Stimulated activated effector memory CD8-positive, alpha-beta T cell treated with anti-CD3 and anti-CD28 coated beads, Interleukin-12 subunit alpha, Interleukin-12 subunit beta, amount 100 ng/mL, for 72 hours (primary cell): ENCODE results near the gene PDZD2.

Source experiments
- ATAC-seq: fragments of 150-1000 bp; cut with Tn5 transposase; 2 replicates; pipeline ENCODE4 v1.10.0; 2021
- DNase-seq, 2 donors: peaks; one replicate each; pipeline ENCODE4 v3.0.0; 2021 to 2022; ENCODE audit warnings: low spot score in 2 of 2
- H3K27ac Mint-ChIP-seq: one replicate; pipeline ENCODE4 v1.8.0; 2022; ENCODE audit warnings: mild to moderate bottlenecking, mixed read lengths
- H3K36me3 Mint-ChIP-seq: one replicate; pipeline ENCODE4 v1.8.0; 2022; ENCODE audit warnings: mild to moderate bottlenecking, mixed read lengths
- H3K4me1 Mint-ChIP-seq: one replicate; pipeline ENCODE4 v1.8.0; 2022; ENCODE audit warnings: mixed read lengths
- H3K4me3 Mint-ChIP-seq: one replicate; pipeline ENCODE4 v1.8.0; 2022; ENCODE audit warnings: mild to moderate bottlenecking, mixed read lengths
- H3K9me3 Mint-ChIP-seq: one replicate; pipeline ENCODE4 v1.8.0; 2022; ENCODE audit warnings: mixed read lengths

PDZD2 gene

DNA sequence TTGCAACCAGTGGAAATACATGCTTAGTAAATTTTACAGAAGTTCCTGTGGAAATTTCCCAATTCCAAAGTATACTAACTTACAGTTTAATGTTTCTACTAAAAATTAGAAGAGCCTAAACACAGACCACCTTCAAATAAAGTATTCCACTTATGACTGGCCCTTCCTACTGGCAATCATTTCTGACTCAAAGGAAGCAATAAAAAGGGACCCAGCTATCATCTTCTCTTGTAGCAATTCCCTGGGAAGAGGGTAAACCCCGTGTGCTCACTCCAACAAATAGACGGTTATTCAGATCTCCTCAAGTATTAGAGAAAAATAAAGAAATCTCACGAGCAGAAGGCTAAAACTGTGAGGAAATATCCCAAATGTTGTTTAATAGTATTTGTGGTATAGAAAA is 491.9 kb downstream of the PDZD2 start:
- Mint-ChIP-seq H3K4me3 (no peak overlapping the region), H3K4me1 (peaks cover 66% of the 10 kb centered on the region), H3K27ac (peak overlapping the region; percentile 69), H3K36me3 (peaks cover 97% of the 10 kb centered on the region), H3K9me3 (no peaks in the 10 kb centered on the region)
- no peak for ATAC-seq
- no peak for DNase-seq

DNA sequence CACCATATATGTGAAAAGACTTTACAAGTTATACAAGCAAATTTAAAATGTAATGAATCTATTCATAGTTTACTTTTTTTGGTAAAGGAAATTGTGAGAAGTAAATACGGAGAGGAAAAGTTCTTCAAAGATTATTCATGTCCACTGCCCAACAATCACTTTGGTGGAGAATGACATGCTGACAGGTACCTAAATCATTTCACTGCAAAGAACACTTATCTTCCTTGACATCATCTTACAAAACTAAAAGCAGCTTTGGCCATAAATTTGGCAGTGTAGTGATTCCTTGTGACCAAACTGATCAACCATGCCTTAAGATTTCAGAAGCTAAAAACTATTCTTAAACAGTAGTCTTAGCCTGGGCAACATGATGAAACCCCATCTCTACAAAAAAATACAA is 492.7 kb downstream of the PDZD2 start:
- no peak for DNase-seq
- Mint-ChIP-seq H3K4me1 (peaks cover 59% of the 10 kb centered on the region), H3K36me3 (peaks cover 97% of the 10 kb centered on the region), H3K4me3 (no peak overlapping the region), H3K9me3 (no peaks in the 10 kb centered on the region), H3K27ac (no peak overlapping the region)
- no peak for ATAC-seq

GRCh38 chr5:32132757-32133156 is 493.8 kb downstream of the PDZD2 start:
- peak overlapping the region; percentile 60 for H3K27ac Mint-ChIP-seq
- H3K9me3 Mint-ChIP-seq, result no peaks in the 10 kb centered on the region

GRCh38 chr5:32135086-32135485 is 496.2 kb downstream of the PDZD2 start:
- Mint-ChIP-seq H3K27ac (peak overlapping the region; percentile 83), H3K36me3 (peaks cover 94% of the 10 kb centered on the region)

More at GRCh38 chr5:32132757-32133156, 493.8 kb downstream of the PDZD2 start:
- ATAC-seq, result no peak
- Mint-ChIP-seq H3K36me3 (peaks cover 99% of the 10 kb centered on the region), H3K4me1 (peaks cover 54% of the 10 kb centered on the region), H3K4me3 (no peak overlapping the region)
- no peak for DNase-seq

GRCh38 chr5:32136342-32136741 is 497.4 kb downstream of the PDZD2 start:
- H3K9me3 Mint-ChIP-seq, result no peaks in the 10 kb centered on the region
- no peak overlapping the region for H3K27ac Mint-ChIP-seq
- peaks cover 94% of the 10 kb centered on the region for H3K36me3 Mint-ChIP-seq

More at GRCh38 chr5:32135086-32135485, 496.2 kb downstream of the PDZD2 start:
- H3K4me1 Mint-ChIP-seq, result peaks cover 47% of the 10 kb centered on the region
- no peak for ATAC-seq
- DNase-seq, result no peak
- H3K4me3 Mint-ChIP-seq, result no peak overlapping the region
- no peaks in the 10 kb centered on the region for H3K9me3 Mint-ChIP-seq

DNA sequence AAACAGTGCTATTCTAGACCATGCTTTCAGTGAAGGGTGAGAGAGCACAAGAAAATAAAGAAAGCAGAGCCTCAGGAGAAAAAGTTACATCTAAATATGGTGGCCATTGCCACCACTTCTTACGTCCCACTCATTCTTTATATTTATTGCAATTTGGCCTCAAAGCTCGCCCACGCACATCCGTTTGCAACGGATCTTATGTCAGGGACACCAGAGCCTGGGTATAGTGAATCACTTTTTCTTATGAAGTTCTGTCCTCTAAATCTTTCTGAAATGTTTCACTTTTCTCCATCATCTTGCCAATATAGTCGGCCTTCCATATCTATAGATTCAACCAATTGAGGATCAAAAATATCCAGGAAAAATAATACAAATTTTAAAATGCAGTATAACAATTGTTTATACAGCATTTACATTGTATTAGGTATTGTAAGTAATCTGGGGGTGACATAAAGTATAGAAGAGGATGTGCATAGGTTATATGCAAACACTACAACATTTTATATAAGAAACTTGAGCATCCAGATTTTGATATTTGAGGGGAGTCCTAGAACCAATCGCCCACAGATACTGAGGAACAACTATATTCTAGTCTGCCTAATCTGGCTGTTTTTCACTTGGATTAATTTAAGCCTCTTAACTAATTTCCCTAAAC is 500.0 kb downstream of the PDZD2 start:
- DNase-seq, result peak; percentile 47 to 69
- Mint-ChIP-seq H3K36me3 (peaks cover 87% of the 10 kb centered on the region), H3K9me3 (no peaks in the 10 kb centered on the region), H3K4me3 (peak overlapping the region; percentile 18), H3K4me1 (peaks cover 22% of the 10 kb centered on the region), H3K27ac (peak overlapping the region; percentile 78)
- peak; percentile 98 for ATAC-seq

More at GRCh38 chr5:32136342-32136741, 497.4 kb downstream of the PDZD2 start:
- H3K4me1 Mint-ChIP-seq, result peaks cover 34% of the 10 kb centered on the region
- ATAC-seq (no peak), DNase-seq (no peak)
- no peak overlapping the region for H3K4me3 Mint-ChIP-seq

- H3K27ac Mint-ChIP-seq, result no peak overlapping the region
- DNase-seq (no peak), ATAC-seq (no peak)
- H3K4me1 Mint-ChIP-seq, result peaks cover 39% of the 10 kb centered on the region
- H3K4me3 Mint-ChIP-seq, result no peak overlapping the region
- peaks cover 66% of the 10 kb centered on the region for H3K36me3 Mint-ChIP-seq
- no peaks in the 10 kb centered on the region for H3K9me3 Mint-ChIP-seq
Measured at GRCh38 chr5:32143617-32144377, 504.9 kb downstream of the PDZD2 start.

GRCh38 chr5:32144378-32145207 is 505.7 kb downstream of the PDZD2 start:
- H3K9me3 Mint-ChIP-seq, result no peaks in the 10 kb centered on the region
- H3K4me3 Mint-ChIP-seq, result no peak overlapping the region
- H3K27ac Mint-ChIP-seq, result peak overlapping the region; percentile 81
- no peak for DNase-seq
- ATAC-seq, result no peak
- H3K4me1 Mint-ChIP-seq, result peaks cover 39% of the 10 kb centered on the region
- peaks cover 66% of the 10 kb centered on the region for H3K36me3 Mint-ChIP-seq

- no peak for DNase-seq
- Mint-ChIP-seq H3K36me3 (peaks cover 63% of the 10 kb centered on the region), H3K4me3 (no peak overlapping the region), H3K4me1 (peaks cover 36% of the 10 kb centered on the region), H3K9me3 (no peaks in the 10 kb centered on the region), H3K27ac (peak overlapping the region; percentile 81)
- no peak for ATAC-seq
Measured at GRCh38 chr5:32145378-32145777, 506.4 kb downstream of the PDZD2 start.

- Mint-ChIP-seq H3K9me3 (no peaks in the 10 kb centered on the region), H3K27ac (peak overlapping the region; percentile 42), H3K36me3 (peaks cover 53% of the 10 kb centered on the region), H3K4me1 (peaks cover 47% of the 10 kb centered on the region), H3K4me3 (no peak overlapping the region)
- no peak for ATAC-seq
- no peak for DNase-seq
Measured at GRCh38 chr5:32147236-32147635, 508.3 kb downstream of the PDZD2 start.

- DNase-seq, result no peak
- H3K27ac Mint-ChIP-seq, result no peak overlapping the region
- no peak for ATAC-seq
- H3K9me3 Mint-ChIP-seq, result no peaks in the 10 kb centered on the region
- peaks cover 59% of the 10 kb centered on the region for H3K36me3 Mint-ChIP-seq
- no peak overlapping the region for H3K4me3 Mint-ChIP-seq
- H3K4me1 Mint-ChIP-seq, result peaks cover 47% of the 10 kb centered on the region
Measured at GRCh38 chr5:32147959-32148358, 509.0 kb downstream of the PDZD2 start.

- H3K9me3 Mint-ChIP-seq, result no peaks in the 10 kb centered on the region
- H3K36me3 Mint-ChIP-seq, result peaks cover 53% of the 10 kb centered on the region
- DNase-seq (no peak), ATAC-seq (no peak)
- peaks cover 48% of the 10 kb centered on the region for H3K4me1 Mint-ChIP-seq
- H3K27ac Mint-ChIP-seq, result no peak overlapping the region
- no peak overlapping the region for H3K4me3 Mint-ChIP-seq
Measured at GRCh38 chr5:32150366-32150765, 511.4 kb downstream of the PDZD2 start.

DNA sequence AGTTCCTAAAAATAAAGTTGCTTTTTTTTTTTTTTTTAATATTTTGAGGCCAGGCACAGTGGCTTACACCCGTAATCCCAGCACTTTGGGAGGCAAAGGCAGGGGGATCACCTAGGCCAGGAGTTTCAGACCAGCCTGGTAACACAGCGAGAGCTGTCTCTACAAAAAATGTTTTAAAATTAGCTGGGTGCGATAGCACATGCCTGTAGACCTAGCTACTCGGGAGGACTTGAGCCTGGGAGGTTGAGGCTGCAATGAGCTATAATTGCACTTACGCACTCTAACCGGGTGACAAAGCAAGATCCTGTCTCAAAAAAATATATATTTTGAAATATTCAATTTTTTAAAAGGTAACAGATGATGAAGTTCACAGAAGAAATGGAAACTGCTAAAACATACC is 512.3 kb downstream of the PDZD2 start:
- Mint-ChIP-seq H3K27ac (no peak overlapping the region), H3K4me3 (no peak overlapping the region), H3K9me3 (no peaks in the 10 kb centered on the region), H3K36me3 (peaks cover 55% of the 10 kb centered on the region), H3K4me1 (peaks cover 43% of the 10 kb centered on the region)
- ATAC-seq, result no peak
- no peak for DNase-seq

GRCh38 chr5:32153723-32154122 is 514.8 kb downstream of the PDZD2 start:
- Mint-ChIP-seq H3K27ac (no peak overlapping the region), H3K4me3 (no peak overlapping the region), H3K4me1 (peaks cover 34% of the 10 kb centered on the region), H3K9me3 (no peaks in the 10 kb centered on the region), H3K36me3 (peaks cover 53% of the 10 kb centered on the region)
- ATAC-seq, result no peak
- no peak for DNase-seq

GRCh38 chr5:32155211-32155610 is 516.3 kb downstream of the PDZD2 start:
- no peak overlapping the region for H3K27ac Mint-ChIP-seq
- peaks cover 30% of the 10 kb centered on the region for H3K4me1 Mint-ChIP-seq
- peaks cover 47% of the 10 kb centered on the region for H3K36me3 Mint-ChIP-seq

More at GRCh38 chr5:32155211-32155610, 516.3 kb downstream of the PDZD2 start:
- ATAC-seq (no peak), DNase-seq (no peak)
- Mint-ChIP-seq H3K4me3 (no peak overlapping the region), H3K9me3 (no peaks in the 10 kb centered on the region)
